BLaER1 (cell line): Measurements from ENCODE around the gene ZNF414.

Source experiments
- H3K27ac ChIP-seq: shearing (Covaris generic); formaldehyde crosslinking; 2 replicates; pipeline ENCODE4 v1.8.1; 2022
- H3K27me3 ChIP-seq: shearing (Covaris generic); formaldehyde crosslinking; 2 replicates; pipeline ENCODE4 v1.8.1; 2022
- H3K36me3 ChIP-seq: shearing (Covaris generic); formaldehyde crosslinking; 2 replicates; pipeline ENCODE4 v1.8.1; 2022
- H3K4me1 ChIP-seq: shearing (Covaris generic); formaldehyde crosslinking; 2 replicates; pipeline ENCODE4 v1.8.1; 2022
- H3K4me2 ChIP-seq: shearing (Covaris generic); formaldehyde crosslinking; 2 replicates; pipeline ENCODE4 v1.8.1; 2022
- H3K4me3 ChIP-seq: shearing (Covaris generic); formaldehyde crosslinking; 2 replicates; pipeline ENCODE4 v1.8.1; 2022
- H3K9ac ChIP-seq: shearing (Covaris generic); formaldehyde crosslinking; 2 replicates; pipeline ENCODE4 v1.8.1; 2022
- H3K9me3 ChIP-seq: shearing (Covaris generic); formaldehyde crosslinking; 2 replicates; pipeline ENCODE4 v1.8.1; 2022
- H4K20me1 ChIP-seq: shearing (Covaris generic); formaldehyde crosslinking; 2 replicates; pipeline ENCODE4 v1.8.1; 2022
- Cebpa-rat ChIP-seq: shearing (Covaris generic); IDR thresholded peaks from 2 replicates; pipeline ENCODE4 v1.8.1; 2022

Gene ZNF414

GRCh38 chr19:8484331-8484894, 29.6 kb downstream of the ZNF414 start:
- Histone ChIP-seq H3K4me1 (peaks cover 47% of the 10 kb centered on the region), H3K4me3 (no peak overlapping the region), H3K36me3 (peaks cover 100% of the 10 kb centered on the region), H3K27ac (no peak overlapping the region), H4K20me1 (peaks cover 100% of the 10 kb centered on the region), H3K4me2 (no peak overlapping the region), H3K9ac (no peak overlapping the region), H3K9me3 (no peaks in the 10 kb centered on the region), H3K27me3 (no peaks in the 10 kb centered on the region)
- no peak for TF ChIP-seq Cebpa-rat

GRCh38 chr19:8483165-8483564, 30.8 kb downstream of the ZNF414 start:
- Histone ChIP-seq H3K27me3 (no peaks in the 10 kb centered on the region), H3K4me3 (no peak overlapping the region), H3K4me1 (peaks cover 37% of the 10 kb centered on the region), H3K27ac (no peak overlapping the region), H4K20me1 (peaks cover 100% of the 10 kb centered on the region), H3K9ac (no peak overlapping the region), H3K9me3 (no peaks in the 10 kb centered on the region), H3K4me2 (no peak overlapping the region), H3K36me3 (peaks cover 100% of the 10 kb centered on the region)
- no peak for TF ChIP-seq Cebpa-rat

- Histone ChIP-seq H3K4me3 (no peak overlapping the region), H3K4me2 (no peak overlapping the region), H3K9ac (no peak overlapping the region), H3K27me3 (no peaks in the 10 kb centered on the region), H3K27ac (no peak overlapping the region), H4K20me1 (peaks cover 100% of the 10 kb centered on the region), H3K9me3 (no peaks in the 10 kb centered on the region), H3K36me3 (peaks cover 100% of the 10 kb centered on the region), H3K4me1 (peaks cover 32% of the 10 kb centered on the region)
- TF ChIP-seq Cebpa-rat: no peak
These were observed 31.3 kb downstream of the ZNF414 start for GRCh38 chr19:8482696-8483095.

GRCh38 chr19:8481616-8482015, 32.4 kb downstream of the ZNF414 start:
- H3K9me3 ChIP-seq: no peaks in the 10 kb centered on the region
- H3K4me2 ChIP-seq: no peak overlapping the region
- TF ChIP-seq Cebpa-rat: no peak
- peaks cover 100% of the 10 kb centered on the region for H4K20me1 ChIP-seq
- H3K4me1 ChIP-seq: peaks cover 21% of the 10 kb centered on the region
- no peaks in the 10 kb centered on the region for H3K27me3 ChIP-seq
- no peak overlapping the region for H3K27ac ChIP-seq
- peaks cover 100% of the 10 kb centered on the region for H3K36me3 ChIP-seq
- H3K9ac ChIP-seq: no peak overlapping the region
- no peak overlapping the region for H3K4me3 ChIP-seq

- Histone ChIP-seq H3K36me3 (peaks cover 100% of the 10 kb centered on the region), H3K27ac (no peak overlapping the region), H3K4me1 (peaks cover 18% of the 10 kb centered on the region), H4K20me1 (peaks cover 100% of the 10 kb centered on the region), H3K9me3 (no peaks in the 10 kb centered on the region), H3K4me3 (no peak overlapping the region), H3K27me3 (no peaks in the 10 kb centered on the region), H3K4me2 (no peak overlapping the region), H3K9ac (no peak overlapping the region)
- TF ChIP-seq Cebpa-rat: no peak
These were observed 32.8 kb downstream of the ZNF414 start for GRCh38 chr19:8481201-8481600.

GRCh38 chr19:8478598-8478997, 35.4 kb downstream of the ZNF414 start:
- Histone ChIP-seq H3K9me3 (no peaks in the 10 kb centered on the region), H3K27me3 (no peaks in the 10 kb centered on the region), H3K9ac (no peak overlapping the region; the same call in 1 of the 2 replicates), H4K20me1 (peaks cover 100% of the 10 kb centered on the region), H3K4me3 (no peak overlapping the region), H3K4me2 (no peak overlapping the region), H3K4me1 (peaks cover 26% of the 10 kb centered on the region), H3K27ac (no peak overlapping the region), H3K36me3 (peaks cover 100% of the 10 kb centered on the region)
- TF ChIP-seq Cebpa-rat: no peak

GRCh38 chr19:8477889-8478288, 36.1 kb downstream of the ZNF414 start:
- H4K20me1 ChIP-seq: peaks cover 100% of the 10 kb centered on the region
- H3K36me3 ChIP-seq: peaks cover 99% of the 10 kb centered on the region
- no peaks in the 10 kb centered on the region for H3K27me3 ChIP-seq
- H3K4me1 ChIP-seq: peaks cover 33% of the 10 kb centered on the region
- no peak overlapping the region; the same call in 1 of the 2 replicates for H3K9ac ChIP-seq
- H3K27ac ChIP-seq: no peak overlapping the region
- no peak overlapping the region for H3K4me2 ChIP-seq
- H3K4me3 ChIP-seq: no peak overlapping the region
- H3K9me3 ChIP-seq: no peaks in the 10 kb centered on the region
- no peak for TF ChIP-seq Cebpa-rat

GRCh38 chr19:8476524-8476923, 37.4 kb downstream of the ZNF414 start:
- H3K27ac ChIP-seq: no peak overlapping the region
- TF ChIP-seq Cebpa-rat: no peak

GRCh38 chr19:8475005-8475404, 39.0 kb downstream of the ZNF414 start:
- Histone ChIP-seq H3K27me3 (no peaks in the 10 kb centered on the region), H3K4me2 (peak overlapping the region; percentile 65), H3K9me3 (no peaks in the 10 kb centered on the region), H3K36me3 (peaks cover 99% of the 10 kb centered on the region), H3K27ac (peak overlapping the region; percentile 16), H3K4me3 (no peak overlapping the region), H3K9ac (peak overlapping the region; percentile 4; the same call in 1 of the 2 replicates), H3K4me1 (peaks cover 62% of the 10 kb centered on the region), H4K20me1 (peaks cover 100% of the 10 kb centered on the region)
- TF ChIP-seq Cebpa-rat: no peak

More at GRCh38 chr19:8476524-8476923, 37.4 kb downstream of the ZNF414 start:
- H3K27me3 ChIP-seq: no peaks in the 10 kb centered on the region
- no peak overlapping the region for H3K9ac ChIP-seq
- no peak overlapping the region for H3K4me2 ChIP-seq
- H4K20me1 ChIP-seq: peaks cover 100% of the 10 kb centered on the region
- H3K4me3 ChIP-seq: no peak overlapping the region
- peaks cover 47% of the 10 kb centered on the region for H3K4me1 ChIP-seq
- H3K9me3 ChIP-seq: no peaks in the 10 kb centered on the region
- peaks cover 99% of the 10 kb centered on the region for H3K36me3 ChIP-seq

- Histone ChIP-seq H3K4me2 (peak overlapping the region; percentile 65), H3K9me3 (no peaks in the 10 kb centered on the region), H4K20me1 (peaks cover 100% of the 10 kb centered on the region), H3K36me3 (peaks cover 99% of the 10 kb centered on the region), H3K4me3 (no peak overlapping the region), H3K27ac (peak overlapping the region; percentile 19), H3K9ac (no peak overlapping the region), H3K27me3 (no peaks in the 10 kb centered on the region), H3K4me1 (peaks cover 73% of the 10 kb centered on the region)
- TF ChIP-seq Cebpa-rat: no peak
These were observed 40.1 kb downstream of the ZNF414 start for GRCh38 chr19:8473648-8474476.
